ENCODE results near the gene KRTAP10-3. TPM values are rescaled to one million over a fixed set of nuclear protein-coding genes. Genes with fewer than 3 reads are reported as not detected.
A peak's percentile ranks its signal among the peaks of the same experiment; 100 is the strongest.

KRTAP10-3 gene
- total and polyA plus RNA-seq, 2 experiments from 2014 or later, result not detected

- TF ChIP-seq, protein P1, sequence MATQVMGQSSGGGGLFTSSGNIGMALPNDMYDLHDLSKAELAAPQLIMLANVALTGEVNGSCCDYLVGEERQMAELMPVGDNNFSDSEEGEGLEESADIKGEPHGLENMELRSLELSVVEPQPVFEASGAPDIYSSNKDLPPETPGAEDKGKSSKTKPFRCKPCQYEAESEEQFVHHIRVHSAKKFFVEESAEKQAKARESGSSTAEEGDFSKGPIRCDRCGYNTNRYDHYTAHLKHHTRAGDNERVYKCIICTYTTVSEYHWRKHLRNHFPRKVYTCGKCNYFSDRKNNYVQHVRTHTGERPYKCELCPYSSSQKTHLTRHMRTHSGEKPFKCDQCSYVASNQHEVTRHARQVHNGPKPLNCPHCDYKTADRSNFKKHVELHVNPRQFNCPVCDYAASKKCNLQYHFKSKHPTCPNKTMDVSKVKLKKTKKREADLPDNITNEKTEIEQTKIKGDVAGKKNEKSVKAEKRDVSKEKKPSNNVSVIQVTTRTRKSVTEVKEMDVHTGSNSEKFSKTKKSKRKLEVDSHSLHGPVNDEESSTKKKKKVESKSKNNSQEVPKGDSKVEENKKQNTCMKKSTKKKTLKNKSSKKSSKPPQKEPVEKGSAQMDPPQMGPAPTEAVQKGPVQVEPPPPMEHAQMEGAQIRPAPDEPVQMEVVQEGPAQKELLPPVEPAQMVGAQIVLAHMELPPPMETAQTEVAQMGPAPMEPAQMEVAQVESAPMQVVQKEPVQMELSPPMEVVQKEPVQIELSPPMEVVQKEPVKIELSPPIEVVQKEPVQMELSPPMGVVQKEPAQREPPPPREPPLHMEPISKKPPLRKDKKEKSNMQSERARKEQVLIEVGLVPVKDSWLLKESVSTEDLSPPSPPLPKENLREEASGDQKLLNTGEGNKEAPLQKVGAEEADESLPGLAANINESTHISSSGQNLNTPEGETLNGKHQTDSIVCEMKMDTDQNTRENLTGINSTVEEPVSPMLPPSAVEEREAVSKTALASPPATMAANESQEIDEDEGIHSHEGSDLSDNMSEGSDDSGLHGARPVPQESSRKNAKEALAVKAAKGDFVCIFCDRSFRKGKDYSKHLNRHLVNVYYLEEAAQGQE (IDR thresholded peaks at IDR 0.05; ENCODE audit: unreplicated experiment), result no peak
- no peak for TF ChIP-seq EZH2 (IDR thresholded peaks at IDR 0.05; ENCODE audit: low read depth, unreplicated experiment)
- no peak for TF ChIP-seq ZNF331 (CRISPR knock-in tag; IDR thresholded peaks at IDR 0.05; ENCODE audit: low read depth)
- TF ChIP-seq JUNB (IDR thresholded peaks at IDR 0.05; ENCODE audit: unreplicated experiment), result no peak
Measured at GRCh38 chr21:44583800-44584147, 25.2 kb upstream of the KRTAP10-3 start (continued).

GRCh38 chr21:44583089-44583799 lies 24.6 kb upstream of the KRTAP10-3 start:
- Mint-ChIP-seq H3K9me3 (peaks cover 11% of the 10 kb centered on the region), H3K27ac (no peak overlapping the region), H3K36me3 (ENCODE audit: low read depth) (no peaks in the 10 kb centered on the region), H3K27me3 (ENCODE audit: insufficient read depth, low read depth, poor library complexity) (peaks cover 9% of the 10 kb centered on the region), H3K4me1 (peaks cover 7% of the 10 kb centered on the region), H3K4me3 (no peak overlapping the region)
- Histone ChIP-seq H3K27me3 (ENCODE audit: insufficient read depth) (no peaks in the 10 kb centered on the region), H3K9me2 (ENCODE audit: insufficient read depth) (no peaks in the 10 kb centered on the region), H4K20me1 (replicated peaks; ENCODE audit: insufficient read depth) (no peaks in the 10 kb centered on the region), H3K4me3 (no peak overlapping the region), H3K4me1 (ENCODE audit: insufficient read depth) (no peaks in the 10 kb centered on the region), H3K4me2 (no peak overlapping the region), H3K79me2 (replicated peaks; ENCODE audit: insufficient read depth) (no peaks in the 10 kb centered on the region), H3K27ac (ENCODE audit: low read depth) (no peak overlapping the region), H3K36me3 (ENCODE audit: insufficient read depth) (no peaks in the 10 kb centered on the region), H2AFZ (no peak overlapping the region), H3F3A (replicated peaks; ENCODE audit: low read depth) (no peaks in the 10 kb centered on the region)
- ATAC-seq (peak; percentile 63), DNase-seq (ENCODE audit: low spot score) (no peak)
- TF ChIP-seq, protein P2, sequence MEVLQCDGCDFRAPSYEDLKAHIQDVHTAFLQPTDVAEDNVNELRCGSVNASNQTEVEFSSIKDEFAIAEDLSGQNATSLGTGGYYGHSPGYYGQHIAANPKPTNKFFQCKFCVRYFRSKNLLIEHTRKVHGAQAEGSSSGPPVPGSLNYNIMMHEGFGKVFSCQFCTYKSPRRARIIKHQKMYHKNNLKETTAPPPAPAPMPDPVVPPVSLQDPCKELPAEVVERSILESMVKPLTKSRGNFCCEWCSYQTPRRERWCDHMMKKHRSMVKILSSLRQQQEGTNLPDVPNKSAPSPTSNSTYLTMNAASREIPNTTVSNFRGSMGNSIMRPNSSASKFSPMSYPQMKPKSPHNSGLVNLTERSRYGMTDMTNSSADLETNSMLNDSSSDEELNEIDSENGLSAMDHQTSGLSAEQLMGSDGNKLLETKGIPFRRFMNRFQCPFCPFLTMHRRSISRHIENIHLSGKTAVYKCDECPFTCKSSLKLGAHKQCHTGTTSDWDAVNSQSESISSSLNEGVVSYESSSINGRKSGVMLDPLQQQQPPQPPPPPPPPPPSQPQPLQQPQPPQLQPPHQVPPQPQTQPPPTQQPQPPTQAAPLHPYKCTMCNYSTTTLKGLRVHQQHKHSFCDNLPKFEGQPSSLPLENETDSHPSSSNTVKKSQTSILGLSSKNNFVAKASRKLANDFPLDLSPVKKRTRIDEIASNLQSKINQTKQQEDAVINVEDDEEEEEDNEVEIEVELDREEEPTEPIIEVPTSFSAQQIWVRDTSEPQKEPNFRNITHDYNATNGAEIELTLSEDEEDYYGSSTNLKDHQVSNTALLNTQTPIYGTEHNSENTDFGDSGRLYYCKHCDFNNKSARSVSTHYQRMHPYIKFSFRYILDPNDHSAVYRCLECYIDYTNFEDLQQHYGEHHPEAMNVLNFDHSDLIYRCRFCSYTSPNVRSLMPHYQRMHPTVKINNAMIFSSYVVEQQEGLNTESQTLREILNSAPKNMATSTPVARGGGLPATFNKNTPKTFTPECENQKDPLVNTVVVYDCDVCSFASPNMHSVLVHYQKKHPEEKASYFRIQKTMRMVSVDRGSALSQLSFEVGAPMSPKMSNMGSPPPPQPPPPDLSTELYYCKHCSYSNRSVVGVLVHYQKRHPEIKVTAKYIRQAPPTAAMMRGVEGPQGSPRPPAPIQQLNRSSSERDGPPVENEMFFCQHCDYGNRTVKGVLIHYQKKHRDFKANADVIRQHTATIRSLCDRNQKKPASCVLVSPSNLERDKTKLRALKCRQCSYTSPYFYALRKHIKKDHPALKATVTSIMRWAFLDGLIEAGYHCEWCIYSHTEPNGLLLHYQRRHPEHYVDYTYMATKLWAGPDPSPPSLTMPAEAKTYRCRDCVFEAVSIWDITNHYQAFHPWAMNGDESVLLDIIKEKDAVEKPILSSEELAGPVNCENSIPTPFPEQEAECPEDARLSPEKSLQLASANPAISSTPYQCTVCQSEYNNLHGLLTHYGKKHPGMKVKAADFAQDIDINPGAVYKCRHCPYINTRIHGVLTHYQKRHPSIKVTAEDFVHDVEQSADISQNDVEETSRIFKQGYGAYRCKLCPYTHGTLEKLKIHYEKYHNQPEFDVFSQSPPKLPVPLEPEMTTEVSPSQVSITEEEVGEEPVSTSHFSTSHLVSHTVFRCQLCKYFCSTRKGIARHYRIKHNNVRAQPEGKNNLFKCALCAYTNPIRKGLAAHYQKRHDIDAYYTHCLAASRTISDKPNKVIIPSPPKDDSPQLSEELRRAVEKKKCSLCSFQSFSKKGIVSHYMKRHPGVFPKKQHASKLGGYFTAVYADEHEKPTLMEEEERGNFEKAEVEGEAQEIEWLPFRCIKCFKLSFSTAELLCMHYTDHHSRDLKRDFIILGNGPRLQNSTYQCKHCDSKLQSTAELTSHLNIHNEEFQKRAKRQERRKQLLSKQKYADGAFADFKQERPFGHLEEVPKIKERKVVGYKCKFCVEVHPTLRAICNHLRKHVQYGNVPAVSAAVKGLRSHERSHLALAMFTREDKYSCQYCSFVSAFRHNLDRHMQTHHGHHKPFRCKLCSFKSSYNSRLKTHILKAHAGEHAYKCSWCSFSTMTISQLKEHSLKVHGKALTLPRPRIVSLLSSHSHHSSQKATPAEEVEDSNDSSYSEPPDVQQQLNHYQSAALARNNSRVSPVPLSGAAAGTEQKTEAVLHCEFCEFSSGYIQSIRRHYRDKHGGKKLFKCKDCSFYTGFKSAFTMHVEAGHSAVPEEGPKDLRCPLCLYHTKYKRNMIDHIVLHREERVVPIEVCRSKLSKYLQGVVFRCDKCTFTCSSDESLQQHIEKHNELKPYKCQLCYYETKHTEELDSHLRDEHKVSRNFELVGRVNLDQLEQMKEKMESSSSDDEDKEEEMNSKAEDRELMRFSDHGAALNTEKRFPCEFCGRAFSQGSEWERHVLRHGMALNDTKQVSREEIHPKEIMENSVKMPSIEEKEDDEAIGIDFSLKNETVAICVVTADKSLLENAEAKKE (CRISPR knock-in tag; IDR thresholded peaks at IDR 0.05), result no peak
- TF ChIP-seq ZNF331 (CRISPR knock-in tag; IDR thresholded peaks at IDR 0.05; ENCODE audit: low read depth) (no peak), JUNB (IDR thresholded peaks at IDR 0.05; ENCODE audit: unreplicated experiment) (no peak), ETS1 (IDR thresholded peaks at IDR 0.05) (no peak), EZH2 (IDR thresholded peaks at IDR 0.05; ENCODE audit: low read depth, unreplicated experiment) (no peak), EZH2phosphoT487 (IDR thresholded peaks at IDR 0.05; ENCODE audit: unreplicated experiment) (no peak), STAT1 (IDR thresholded peaks at IDR 0.05; ENCODE audit: unreplicated experiment) (no peak)
- TF ChIP-seq, protein P1 (IDR thresholded peaks at IDR 0.05; ENCODE audit: unreplicated experiment), result no peak

Data from GM23338 (cell line).